Amniotic epithelial cell (primary cell): Measurements from ENCODE around the gene DNAH17.

ENCODE experiments used
- DNase-seq: peaks from one replicate; pipeline ENCODE4 v3.0.0-alpha.2; 2010; ENCODE audit warnings: low read depth

The DNAH17 gene, protein sequence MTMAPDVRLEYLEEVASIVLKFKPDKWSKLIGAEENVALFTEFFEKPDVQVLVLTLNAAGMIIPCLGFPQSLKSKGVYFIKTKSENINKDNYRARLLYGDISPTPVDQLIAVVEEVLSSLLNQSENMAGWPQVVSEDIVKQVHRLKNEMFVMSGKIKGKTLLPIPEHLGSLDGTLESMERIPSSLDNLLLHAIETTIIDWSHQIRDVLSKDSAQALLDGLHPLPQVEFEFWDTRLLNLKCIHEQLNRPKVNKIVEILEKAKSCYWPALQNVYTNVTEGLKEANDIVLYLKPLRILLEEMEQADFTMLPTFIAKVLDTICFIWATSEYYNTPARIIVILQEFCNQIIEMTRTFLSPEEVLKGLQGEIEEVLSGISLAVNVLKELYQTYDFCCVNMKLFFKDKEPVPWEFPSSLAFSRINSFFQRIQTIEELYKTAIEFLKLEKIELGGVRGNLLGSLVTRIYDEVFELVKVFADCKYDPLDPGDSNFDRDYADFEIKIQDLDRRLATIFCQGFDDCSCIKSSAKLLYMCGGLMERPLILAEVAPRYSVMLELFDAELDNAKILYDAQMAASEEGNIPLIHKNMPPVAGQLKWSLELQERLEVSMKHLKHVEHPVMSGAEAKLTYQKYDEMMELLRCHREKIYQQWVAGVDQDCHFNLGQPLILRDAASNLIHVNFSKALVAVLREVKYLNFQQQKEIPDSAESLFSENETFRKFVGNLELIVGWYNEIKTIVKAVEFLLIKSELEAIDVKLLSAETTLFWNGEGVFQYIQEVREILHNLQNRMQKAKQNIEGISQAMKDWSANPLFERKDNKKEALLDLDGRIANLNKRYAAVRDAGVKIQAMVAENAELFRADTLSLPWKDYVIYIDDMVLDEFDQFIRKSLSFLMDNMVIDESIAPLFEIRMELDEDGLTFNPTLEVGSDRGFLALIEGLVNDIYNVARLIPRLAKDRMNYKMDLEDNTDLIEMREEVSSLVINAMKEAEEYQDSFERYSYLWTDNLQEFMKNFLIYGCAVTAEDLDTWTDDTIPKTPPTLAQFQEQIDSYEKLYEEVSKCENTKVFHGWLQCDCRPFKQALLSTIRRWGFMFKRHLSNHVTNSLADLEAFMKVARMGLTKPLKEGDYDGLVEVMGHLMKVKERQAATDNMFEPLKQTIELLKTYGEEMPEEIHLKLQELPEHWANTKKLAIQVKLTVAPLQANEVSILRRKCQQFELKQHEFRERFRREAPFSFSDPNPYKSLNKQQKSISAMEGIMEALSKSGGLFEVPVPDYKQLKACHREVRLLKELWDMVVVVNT (N-terminal part only)

DNA sequence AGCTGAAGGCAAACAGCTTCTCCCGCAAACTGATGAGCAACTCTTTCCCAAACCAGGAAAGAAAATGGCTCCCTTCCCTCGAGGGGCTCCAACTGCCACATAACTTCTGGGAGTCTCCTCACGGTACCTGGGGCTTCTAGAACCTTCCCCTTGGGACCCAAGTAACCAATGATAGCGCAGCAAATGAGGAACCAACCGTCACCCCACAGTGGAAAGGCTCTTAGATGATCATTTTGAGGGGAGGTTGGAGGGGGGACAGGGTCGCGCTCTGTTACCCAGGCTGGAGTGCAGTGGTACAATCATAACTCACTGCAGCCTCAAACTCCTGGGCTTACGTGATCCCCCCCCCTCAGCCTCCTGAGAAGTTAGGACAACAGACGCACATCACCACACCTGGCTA is at the start of gene DNAH17:
Gene DNAH17, minus strand, starts transcription at position 101 of the 400 bp plus-strand sequence. CDS start 2,339 bp downstream, outside the sequence.
- no peak for DNase-seq

DNA sequence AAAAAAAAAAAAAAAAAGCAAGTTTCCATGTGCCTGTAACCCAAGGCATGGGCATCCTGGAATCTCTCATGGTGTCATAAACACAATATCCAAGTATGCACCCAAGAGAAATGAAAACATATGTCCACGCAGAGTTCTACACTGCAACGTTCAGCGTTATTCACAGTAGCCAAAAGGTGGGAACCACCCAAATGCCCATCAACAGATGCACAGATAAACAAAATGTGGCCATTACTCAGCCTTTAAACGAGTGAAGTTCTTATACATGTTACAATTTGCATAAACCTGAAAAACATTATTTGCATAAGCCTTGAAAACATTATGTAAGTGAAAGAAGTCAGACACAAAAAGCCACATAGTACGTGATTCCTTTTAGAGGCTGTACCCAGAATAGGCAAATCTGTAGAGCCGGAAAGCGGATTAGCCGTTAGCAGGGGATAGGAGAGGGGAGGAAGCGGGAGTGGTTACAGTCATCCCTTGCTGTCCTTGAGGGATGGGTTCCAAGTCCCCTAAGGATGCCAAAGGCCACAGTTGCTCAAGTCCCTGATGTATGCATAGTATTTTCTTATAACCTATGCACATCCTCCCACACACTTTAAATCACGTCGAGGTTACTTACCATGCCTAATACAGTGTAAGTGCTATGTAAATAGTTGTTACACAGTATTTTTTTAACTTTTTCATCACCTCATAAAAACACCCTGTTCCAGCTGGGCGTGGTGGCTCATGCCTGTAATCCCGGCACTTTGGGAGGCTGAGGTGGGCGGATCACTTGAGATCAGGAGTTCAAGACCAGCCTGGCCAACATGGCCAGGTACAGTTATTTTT is 47.3 kb upstream of the DNAH17 start:
- no peak for DNase-seq

DNA sequence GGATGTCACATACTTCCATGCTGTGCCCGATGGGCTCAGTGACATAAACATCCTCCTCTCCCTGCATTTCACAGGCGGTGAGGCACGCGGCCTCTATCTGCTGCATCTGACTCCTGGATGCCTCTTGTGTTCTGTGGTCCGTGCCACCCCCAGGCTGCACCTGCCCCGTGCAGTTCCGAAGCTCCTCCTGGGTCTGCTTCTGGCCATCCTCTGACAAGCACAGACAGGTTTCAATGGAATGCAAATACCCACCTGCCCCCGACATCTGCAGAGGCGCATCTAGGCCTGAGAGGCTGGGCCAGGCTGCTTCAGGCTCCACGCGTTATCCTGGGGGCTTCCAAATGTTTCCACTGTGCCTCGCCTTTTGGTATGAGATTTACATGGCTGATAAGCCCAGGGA is 46.3 kb upstream of the DNAH17 start:
- DNase-seq = no peak

DNA sequence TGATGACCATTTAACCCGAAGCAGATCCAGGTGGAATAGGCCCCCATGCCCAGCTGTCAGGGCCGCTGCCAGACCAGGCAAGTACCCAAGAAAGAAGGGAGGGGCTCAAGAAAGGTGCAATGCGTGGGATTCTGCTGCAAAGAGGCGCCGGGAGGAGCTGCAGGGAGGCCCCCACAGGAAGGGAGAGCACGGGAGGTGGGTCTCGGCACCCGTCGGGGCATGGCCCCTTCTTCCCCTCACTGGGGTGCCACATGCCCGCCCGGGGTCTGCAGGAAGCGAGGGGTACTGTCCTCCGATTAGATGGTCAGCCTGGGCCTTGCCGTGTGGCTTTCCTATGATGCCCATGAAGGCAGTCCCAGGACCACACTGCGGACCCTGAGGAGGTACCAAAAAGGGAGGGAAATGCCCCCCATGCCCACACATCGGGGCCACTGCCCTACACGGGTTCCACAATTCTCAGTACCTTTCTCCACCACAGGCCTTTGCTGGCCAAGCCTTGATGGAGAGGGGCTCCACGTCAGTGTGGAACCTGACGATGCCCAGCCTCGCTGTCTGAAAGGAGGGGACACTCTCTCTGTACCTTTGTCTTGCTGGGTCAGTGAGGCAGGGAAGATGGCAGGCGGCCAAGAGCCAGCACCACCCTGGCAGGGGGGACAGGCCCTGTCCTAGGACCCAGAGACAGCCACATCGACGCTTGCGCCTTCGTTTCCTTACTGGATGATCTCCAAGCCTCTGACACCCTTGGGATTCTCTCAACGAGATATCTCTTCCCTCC is 45.5 kb upstream of the DNAH17 start:
- no peak for DNase-seq

DNA sequence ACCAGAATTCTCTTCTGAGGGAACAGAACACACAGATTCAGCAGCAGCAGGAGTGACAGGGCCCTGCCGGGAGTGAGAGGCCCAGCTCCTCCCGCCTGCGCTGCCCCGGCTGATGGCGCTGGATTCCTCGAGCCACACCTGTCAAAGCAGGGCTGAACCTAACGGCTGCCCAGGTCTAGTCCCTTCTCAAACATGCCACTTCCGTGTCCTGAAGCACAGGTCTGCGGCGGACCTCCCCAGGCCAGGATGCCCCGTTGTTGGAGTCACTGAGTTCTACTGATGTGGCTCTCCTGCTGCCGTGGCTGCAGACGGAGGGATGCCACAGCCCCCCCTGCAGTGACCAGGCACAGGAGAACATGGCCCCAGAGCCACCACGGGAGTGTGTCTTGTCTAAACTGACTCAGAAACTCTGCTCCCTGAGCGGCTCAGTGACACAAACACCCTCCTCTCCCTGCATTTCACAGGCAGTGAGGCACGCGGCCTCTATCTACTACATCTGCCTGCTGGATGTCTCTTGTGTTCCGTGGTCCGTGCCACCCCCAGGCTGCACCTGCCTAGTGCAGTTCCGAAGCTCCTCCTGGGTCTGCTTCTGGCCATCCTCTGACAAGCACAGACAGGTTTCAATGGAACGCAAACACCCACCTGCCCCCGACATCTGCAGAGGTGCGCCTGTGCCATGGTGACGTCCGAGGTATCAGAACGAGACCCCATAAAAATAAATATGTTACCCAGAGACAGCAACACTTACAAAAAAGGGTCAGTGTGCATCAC is 44.7 kb upstream of the DNAH17 start:
- DNase-seq = no peak

DNA sequence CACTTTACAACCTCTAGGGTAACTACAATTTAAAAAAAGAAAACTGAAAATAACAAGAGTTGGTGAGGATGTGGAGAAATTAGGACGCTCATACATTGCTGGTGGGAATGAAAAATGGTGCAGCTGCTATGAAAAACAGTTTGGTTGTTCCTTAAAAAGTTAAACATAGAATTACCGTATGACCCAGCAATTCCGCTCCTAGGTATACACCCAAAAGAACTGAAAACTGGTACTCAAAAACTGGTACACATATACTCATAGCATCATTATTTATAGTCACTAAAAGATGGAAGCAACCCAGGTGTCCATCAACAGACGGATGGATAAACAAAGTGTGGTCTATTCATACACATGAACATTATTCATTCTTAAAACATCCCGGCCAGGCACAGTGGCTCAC is 42.9 kb upstream of the DNAH17 start:
- DNase-seq = no peak

DNA sequence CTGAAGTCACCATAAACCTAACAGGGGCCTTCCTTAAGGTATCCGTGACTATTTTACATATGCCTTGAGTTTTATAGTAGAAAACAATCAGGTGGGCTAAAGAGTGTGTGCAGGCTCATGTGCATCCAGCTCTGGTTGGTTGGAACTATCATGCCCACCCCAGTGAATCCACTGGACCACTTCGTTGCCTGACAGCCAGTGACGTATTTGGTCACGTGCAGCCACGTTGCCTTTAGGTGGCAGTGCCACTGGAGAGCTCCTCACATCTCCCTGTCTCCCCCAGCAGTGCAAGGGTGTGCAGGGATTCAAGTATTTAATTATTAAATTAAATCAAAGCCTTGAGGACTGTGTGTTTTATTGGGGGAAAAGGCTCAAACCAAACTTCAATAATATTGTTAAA is 42.1 kb upstream of the DNAH17 start:
- no peak for DNase-seq

DNA sequence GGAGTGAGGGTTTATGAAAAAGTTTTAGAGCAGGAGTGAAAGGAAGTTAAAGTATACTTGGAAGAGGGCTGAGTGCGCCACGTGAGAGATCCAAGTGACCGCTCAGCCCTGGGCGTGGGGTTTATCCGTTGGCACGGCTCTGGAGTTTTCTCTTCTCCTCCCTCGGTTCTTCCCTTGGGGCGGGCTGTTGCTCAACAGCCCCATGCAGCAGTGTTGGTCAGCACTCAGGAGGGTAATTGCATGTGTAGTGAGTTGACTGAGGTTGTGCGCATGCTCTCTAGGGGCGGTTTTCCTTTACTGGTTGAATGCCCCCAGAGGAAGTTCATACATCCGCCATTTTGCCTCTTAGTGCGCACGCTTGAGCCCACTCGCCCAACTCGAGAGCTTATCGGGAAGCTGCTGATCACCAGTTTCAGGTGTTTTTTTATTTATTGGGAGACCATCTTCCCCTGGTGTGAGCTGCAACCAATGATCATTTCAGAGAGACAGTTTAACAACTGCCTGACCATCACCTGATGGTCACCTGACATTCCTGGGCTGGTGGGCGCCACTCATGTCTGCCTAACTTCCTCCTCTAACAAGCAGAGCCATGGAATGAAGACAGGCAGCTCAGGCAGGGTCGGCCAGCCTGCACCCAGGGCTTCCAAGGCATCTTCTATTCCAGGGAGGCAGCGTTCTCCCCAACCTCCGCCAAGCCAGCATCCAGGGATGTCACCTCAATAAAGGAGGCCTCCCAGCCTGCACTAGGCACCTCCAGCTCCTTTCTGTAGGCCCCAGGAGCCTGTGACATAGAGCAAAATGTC is 41.3 kb upstream of the DNAH17 start:
- no peak for DNase-seq

DNA sequence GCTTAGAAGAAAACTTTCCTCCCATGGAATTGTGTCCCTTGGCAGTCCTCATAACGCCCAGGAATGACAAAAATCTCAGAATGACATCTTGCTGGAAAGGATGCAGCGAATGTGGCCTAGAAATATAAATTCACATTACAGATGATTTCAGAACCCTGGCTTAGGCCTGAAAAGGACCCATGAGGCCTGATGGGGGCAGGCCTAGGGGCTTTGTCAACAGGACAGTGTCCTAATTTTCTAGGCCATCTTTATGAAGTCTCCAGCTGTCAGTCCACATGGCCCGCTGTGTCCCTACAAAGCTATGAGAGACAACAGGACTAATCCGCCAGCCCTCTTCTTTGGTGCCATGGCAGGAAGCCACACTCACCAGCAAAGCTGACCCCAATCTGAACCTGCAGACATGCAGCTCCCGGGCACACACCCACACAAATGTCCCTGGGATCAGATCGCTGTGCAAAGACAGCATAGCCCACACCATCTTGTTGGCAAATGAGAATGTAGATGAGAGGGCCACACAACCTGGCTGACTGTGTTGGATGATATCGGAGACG is 40.4 kb upstream of the DNAH17 start:
- no peak for DNase-seq

DNA sequence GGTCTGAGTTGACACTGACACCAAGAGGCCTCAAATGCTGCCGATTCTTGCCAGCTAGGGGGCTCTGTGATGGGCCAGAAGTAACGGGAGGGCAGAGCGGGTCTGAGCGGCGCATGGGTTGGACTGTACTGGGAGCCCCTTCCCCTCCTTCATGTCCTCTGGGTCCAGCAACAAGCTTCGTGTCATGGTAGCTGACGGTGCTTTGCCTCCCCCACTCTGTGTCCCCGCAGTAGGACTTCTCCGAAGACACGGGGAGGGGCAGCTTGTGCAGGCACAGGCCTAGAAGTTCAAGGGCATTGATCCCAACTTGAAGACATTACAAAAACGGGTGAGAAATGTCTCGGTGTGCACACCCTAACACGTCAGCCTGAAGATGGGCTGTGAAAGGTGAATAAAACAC is 39.8 kb upstream of the DNAH17 start:
- no peak for DNase-seq

DNA sequence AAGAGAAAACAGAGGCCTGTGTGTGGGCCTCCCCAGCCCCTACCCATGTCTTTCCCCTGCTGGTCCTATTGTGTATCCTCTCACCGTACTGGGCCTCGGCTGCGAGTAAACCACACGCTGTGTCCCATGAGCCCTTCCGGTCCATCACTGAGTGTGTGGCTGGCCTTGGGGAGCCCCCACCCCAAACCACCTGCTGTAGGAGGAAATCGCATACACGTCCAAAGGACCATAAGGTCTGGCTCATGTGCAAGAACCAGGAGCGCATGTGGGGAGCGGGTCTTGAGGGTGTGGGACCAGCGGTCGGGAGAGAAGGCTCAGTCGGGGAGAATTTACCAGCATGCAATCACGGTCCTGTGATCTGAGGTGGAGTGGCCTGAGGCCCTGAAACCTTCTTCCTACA is 38.4 kb upstream of the DNAH17 start:
- DNase-seq = no peak

DNA sequence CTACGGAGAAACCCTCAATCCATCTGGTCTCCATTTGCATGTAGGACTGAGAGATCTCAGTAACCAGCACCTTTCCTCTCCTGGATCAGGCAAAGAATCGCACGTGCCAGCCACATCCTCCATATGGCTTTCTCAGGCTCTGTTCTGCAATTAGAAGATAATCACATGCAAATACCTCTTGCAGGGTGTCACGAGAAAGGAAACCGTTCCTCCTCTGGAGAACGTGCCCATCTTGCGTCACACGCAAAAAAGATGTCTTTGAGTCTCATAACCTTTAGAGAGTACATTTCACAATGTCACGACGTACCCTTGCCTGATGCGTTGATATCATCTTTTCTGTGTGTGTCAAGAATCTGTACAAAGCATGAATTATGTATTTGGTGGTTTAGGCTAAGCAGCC is 36.2 kb upstream of the DNAH17 start:
- DNase-seq = peak; percentile 64

DNA sequence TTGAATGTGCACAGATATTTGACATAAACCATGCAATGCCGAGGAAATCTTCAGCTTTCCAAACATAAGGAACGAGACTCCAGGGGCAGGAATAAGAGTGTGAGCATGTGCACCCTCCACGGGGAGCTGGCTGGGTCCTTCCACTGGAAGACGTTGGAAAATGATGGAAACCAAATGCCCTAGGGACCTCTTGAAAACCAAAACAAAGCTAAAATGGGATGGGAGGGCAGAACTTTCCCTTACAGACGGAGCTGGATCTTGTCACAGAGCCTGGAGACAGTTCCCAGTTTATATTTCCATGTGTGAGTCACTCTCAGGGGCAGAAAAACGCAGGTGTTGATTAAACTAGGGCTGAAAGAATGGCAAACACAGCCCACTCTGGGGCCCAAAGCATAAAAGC is 34.4 kb upstream of the DNAH17 start:
- peak; percentile 48 for DNase-seq

DNA sequence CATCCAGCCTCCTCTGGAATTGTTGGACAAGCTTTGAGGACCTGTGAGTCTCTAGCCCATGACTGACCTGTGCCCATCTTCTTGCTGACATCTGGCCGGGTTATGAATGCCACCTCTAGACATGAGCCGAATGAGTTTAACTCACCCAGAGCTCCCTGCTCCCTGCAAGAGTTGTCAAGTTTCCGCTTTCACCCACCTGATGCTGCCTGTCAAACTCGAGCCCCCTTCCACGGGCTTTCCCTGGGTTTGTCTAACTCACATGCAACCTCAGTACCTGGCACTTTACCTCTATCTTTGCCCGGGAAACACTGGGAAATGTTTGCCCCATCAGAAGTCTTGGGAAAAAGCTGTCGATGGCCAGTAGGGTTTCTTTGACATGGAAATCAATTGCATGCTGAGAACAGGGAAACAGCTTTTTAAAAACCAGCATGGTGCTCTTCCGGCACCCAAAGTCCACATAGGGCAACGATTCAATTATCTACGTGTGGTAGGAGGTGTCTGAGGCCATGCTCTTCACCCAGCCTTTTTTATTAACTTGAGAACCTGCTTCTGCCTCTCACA is 33.8 kb upstream of the DNAH17 start:
- DNase-seq = no peak

DNA sequence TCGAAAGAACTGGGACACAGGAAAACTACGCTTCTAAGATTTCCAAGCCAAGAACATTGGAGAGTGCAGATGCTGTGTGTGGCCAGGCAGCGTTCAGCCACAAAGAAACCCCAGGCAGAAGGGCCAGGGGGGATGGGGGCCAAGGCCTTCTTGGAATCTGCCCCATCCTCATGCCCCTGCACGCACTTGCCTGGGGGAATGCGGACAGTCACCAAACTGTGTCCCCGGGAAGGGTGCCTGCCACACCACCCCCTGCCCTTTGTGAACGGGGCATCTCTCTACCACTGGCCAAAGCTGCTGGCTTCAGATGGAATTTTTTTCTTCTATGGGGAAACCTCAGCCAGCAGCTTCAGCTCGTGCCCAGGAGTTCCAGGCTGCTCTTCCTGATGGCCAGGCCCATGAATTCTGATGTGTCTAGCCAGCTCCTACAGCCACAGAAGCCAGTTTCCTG is 32.0 kb upstream of the DNAH17 start:
- DNase-seq = no peak

DNA sequence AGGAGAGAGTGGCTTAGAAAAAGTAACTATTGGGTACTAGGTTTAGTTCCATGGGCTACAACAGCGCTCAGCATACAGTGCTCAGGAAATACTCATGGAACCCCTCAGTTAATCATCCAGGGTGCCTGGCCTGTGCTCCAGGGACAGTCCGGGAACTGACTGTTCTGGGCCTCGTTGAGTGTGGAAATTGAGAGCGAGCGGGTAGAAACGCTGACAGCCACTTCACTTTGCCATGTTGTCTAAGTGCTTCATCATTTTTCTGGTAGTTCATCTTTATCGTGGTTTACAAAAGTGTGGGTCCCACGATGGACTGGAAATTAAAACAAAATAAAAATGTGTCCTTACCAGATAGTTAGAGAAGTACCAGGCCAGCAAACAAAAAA is 31.6 kb upstream of the DNAH17 start:
- DNase-seq = no peak

DNA sequence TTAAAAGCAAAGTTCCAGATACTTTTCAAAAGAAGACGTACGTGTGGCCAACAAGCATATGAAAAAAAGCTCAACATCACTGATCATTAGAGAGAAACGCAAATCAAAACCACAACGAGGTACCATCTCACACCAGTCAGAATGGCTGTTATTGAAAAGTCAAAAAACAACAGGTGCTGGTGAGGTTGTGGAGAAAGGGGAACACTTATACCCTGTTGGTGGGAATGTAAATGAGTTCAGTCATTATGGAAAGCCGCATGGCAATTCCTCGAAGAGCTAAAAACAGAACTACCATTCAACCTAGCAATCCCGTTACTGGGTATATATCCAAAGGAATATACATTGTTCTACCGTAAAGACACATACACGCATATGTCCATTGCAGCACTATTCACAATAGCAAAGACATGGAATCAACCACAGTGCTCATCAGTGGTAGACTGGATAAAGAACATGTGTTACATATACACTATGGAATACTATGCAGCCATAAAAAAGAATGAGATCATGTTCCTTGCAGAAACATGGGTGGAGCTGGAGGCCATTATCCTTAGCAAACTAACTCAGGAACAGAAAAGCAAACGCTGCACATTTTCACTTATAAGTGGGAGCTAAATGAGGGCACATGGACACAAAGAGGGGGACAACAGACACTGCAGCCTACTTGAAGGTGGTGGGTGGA is 31.1 kb upstream of the DNAH17 start:
- DNase-seq = no peak

DNA sequence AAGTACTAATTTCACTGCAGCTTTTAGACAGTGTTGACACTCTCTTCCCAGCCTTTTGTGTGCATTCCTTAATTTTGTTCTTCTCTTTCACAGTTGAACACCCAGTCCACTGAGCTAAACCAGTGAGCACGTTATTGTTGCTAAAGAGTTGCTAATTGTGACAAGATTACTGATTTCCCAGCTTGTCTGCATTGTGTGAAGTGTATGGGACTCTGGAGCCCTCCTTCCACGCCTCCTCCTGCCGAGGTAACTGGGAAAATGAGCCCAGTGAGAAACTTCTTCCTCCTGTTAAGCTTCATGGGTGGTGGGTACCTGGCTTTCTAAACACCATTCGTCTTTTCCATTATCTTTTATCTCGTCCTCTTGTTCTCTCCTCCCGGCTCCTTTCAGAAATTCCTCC is 29.8 kb upstream of the DNAH17 start:
- no peak for DNase-seq
